Ovary (tissue), 9 donors: ENCODE data around the gene POLE. TPM values are rescaled to one million over a fixed set of nuclear protein-coding genes. Genes with fewer than 3 reads are reported as not detected.

ENCODE experiments used
- DNase-seq, 5 donors: peaks; one replicate each; pipeline ENCODE4 v3.0.0-alpha.2; 2019 to 2020
- H3K27ac ChIP-seq, 2 donors: fragments of 200-600 bp; one replicate each; pipeline versions ENCODE4 v1.5.1 to v1.8.0; 2019 to 2022
- H3K27me3 ChIP-seq: fragments of 200-600 bp; one replicate; pipeline ENCODE4 v1.8.0; 2022
- H3K36me3 ChIP-seq: fragments of 200-600 bp; sonication (generic); one replicate; pipeline ENCODE4 v1.5.1; 2019
- H3K4me1 ChIP-seq: one replicate; pipeline ENCODE4 v1.8.1; 2013; ENCODE audit warnings: mild to moderate bottlenecking, moderate library complexity; ENCODE audit not compliant: insufficient read depth
- H3K4me3 ChIP-seq: fragments of 200-600 bp; sonication (generic); one replicate; pipeline ENCODE4 v1.5.1; 2017
- H3K9me3 ChIP-seq, 2 donors: fragments of 200-600 bp in 1 of 2; sonication (generic) in 1 of 2; one replicate each; pipeline versions ENCODE4 v1.5.1 to v1.8.1; 2013 to 2019; ENCODE audit warnings: mild to moderate bottlenecking in 1 of 2, moderate library complexity in 1 of 2
- EP300 ChIP-seq: sonication (generic); formaldehyde crosslinking; IDR thresholded peaks from one replicate; pipeline ENCODE4 v1.6.1; 2017; ENCODE audit warnings: antibody characterized with exemption
- POLR2A ChIP-seq: fragments of 450-650 bp; IDR thresholded peaks from one replicate; pipeline ENCODE4 v1.6.1; 2017; ENCODE audit warnings: antibody characterized with exemption, mild to moderate bottlenecking, moderate library complexity
- WGBS, 3 donors: extraction: QIAGEN DNeasy Blood & Tissue Kit in 1 of 3; methylation state at CpG; one replicate each; pipeline versions ENCODE4 v1.1.5 to v1.1.7; 2013 to 2017; 5-methylcytosine and 5-hydroxymethylcytosine counted together
- intact Hi-C, 4 donors: fragments of 100-400 bp; cut with DNase I; formaldehyde crosslinking; loops; one replicate each; pipeline versions ENCODE4 v1.11.0 to v1.15.1; 2022 to 2023
- polyA plus RNA-seq, 2 donors: library from polyadenylated mRNA; stranded (reverse); fragments of 200-250 nt in 1 of 2; fragments of 350-450 nt in 1 of 2; fragmentation: Illumina TruSeq in 1 of 2; extraction: RNeasy Lipid Tissue Mini Kit (QIAGEN cat#74804) in 1 of 2; gene quantifications; one replicate each; pipeline ENCODE4 v1.2.3, GENCODE V29; 2013 to 2014
- total RNA-seq, 7 donors: library from RNA; depleted of rRNA in 2 of 7; stranded (reverse); fragments of >200 nt in 2 of 7; fragmentation: NEBNext Ultra II Directional in 3 of 7; extraction: Animal tissue kit (Norgen Biotek cat#: 25700) in 3 of 7; gene quantifications; one replicate each; pipeline versions ENCODE4 v1.1.0 to v1.2.4, GENCODE V29; 2016 to 2023
- TF ChIP-seq, protein P1 (sequence below), 3 donors: fragments of 450-650 bp in 2 of 3; fragments of 200-600 bp in 1 of 3; IDR thresholded peaks; one replicate each; pipeline versions ENCODE4 v1.5.1 to v1.8.0; 2016 to 2022; ENCODE audit warnings: antibody characterized with exemption in 3 of 3, mild to moderate bottlenecking in 1 of 3
- donor health status: DM: no; HTN: no; CAD: no; lungs with moderate emphysema.
- donor health status: DM: no; HTN: no; CAD: no.
- donor health status: Bipolar disorder and iron deficiency.
- donor health status: DM: yes; HTN: yes; CAD: no.
- donor health status: DM: no; HTN: no; CAD: no.
- donor health status: DM: yes; HTN: yes; CAD: no.

POLE gene
- total and polyA plus RNA-seq, 9 donors = 12.5 to 34.7 (median 24.0) TPM

GRCh38 chr12:132728502-132728901, 41.4 kb upstream of the POLE start:
- DNase-seq = no peak
- TF ChIP-seq POLR2A (no peak), EP300 (no peak)
- TF ChIP-seq, protein P1, sequence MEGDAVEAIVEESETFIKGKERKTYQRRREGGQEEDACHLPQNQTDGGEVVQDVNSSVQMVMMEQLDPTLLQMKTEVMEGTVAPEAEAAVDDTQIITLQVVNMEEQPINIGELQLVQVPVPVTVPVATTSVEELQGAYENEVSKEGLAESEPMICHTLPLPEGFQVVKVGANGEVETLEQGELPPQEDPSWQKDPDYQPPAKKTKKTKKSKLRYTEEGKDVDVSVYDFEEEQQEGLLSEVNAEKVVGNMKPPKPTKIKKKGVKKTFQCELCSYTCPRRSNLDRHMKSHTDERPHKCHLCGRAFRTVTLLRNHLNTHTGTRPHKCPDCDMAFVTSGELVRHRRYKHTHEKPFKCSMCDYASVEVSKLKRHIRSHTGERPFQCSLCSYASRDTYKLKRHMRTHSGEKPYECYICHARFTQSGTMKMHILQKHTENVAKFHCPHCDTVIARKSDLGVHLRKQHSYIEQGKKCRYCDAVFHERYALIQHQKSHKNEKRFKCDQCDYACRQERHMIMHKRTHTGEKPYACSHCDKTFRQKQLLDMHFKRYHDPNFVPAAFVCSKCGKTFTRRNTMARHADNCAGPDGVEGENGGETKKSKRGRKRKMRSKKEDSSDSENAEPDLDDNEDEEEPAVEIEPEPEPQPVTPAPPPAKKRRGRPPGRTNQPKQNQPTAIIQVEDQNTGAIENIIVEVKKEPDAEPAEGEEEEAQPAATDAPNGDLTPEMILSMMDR (IDR thresholded peaks at IDR 0.05) = no peak
- no peak overlapping the region for H3K27ac ChIP-seq
- no peak overlapping the region for H3K4me3 ChIP-seq
- H3K4me1 ChIP-seq = peaks cover 2% of the 10 kb centered on the region
- H3K36me3 ChIP-seq = no peaks in the 10 kb centered on the region
- intact Hi-C loops = no loop called here
- WGBS, 3 donors = 89 to 92% (median 89%) methylated on average over 7 of the region's 7 CpGs
- H3K9me3 ChIP-seq = no peaks in the 10 kb centered on the region
- no peaks in the 10 kb centered on the region for H3K27me3 ChIP-seq

- intact Hi-C loops = no loop called here
- H3K36me3 ChIP-seq = no peaks in the 10 kb centered on the region
- WGBS, 3 donors = 91 to 94% (median 92%) methylated on average over 37 of the region's 37 CpGs
- no peak for DNase-seq
- no peak overlapping the region for H3K27ac ChIP-seq
- no peaks in the 10 kb centered on the region for H3K9me3 ChIP-seq
- no peak overlapping the region for H3K4me3 ChIP-seq
- TF ChIP-seq EP300 = no peak
- H3K4me1 ChIP-seq = peaks cover 2% of the 10 kb centered on the region
- H3K27me3 ChIP-seq = no peaks in the 10 kb centered on the region
These were observed 40.1 kb upstream of the POLE start for GRCh38 chr12:132727091-132727794.

- Histone ChIP-seq H3K27ac (no peak overlapping the region), H3K4me1 (peaks cover 2% of the 10 kb centered on the region), H3K36me3 (no peaks in the 10 kb centered on the region), H3K4me3 (no peak overlapping the region), H3K27me3 (no peaks in the 10 kb centered on the region), H3K9me3 (no peaks in the 10 kb centered on the region)
- no peak for TF ChIP-seq EP300
- TF ChIP-seq POLR2A = no peak
- TF ChIP-seq, protein P1 (IDR thresholded peaks at IDR 0.05) = no peak
- no peak for DNase-seq
- intact Hi-C loops = no loop called here
- 92% methylated on average over 12 of the region's 12 CpGs for WGBS, 3 donors
These were observed 39.2 kb upstream of the POLE start for GRCh38 chr12:132726386-132726785.

GRCh38 chr12:132724506-132725241, 37.5 kb upstream of the POLE start:
- 73 to 87% (median 86%) methylated on average over 30 of the region's 30 CpGs for WGBS, 3 donors
- TF ChIP-seq POLR2A = no peak
- TF ChIP-seq, protein P1 (IDR thresholded peaks at IDR 0.05) = no peak
- TF ChIP-seq EP300 = no peak
- Histone ChIP-seq H3K27ac (no peak overlapping the region), H3K4me3 (no peak overlapping the region), H3K4me1 (no peaks in the 10 kb centered on the region), H3K36me3 (no peaks in the 10 kb centered on the region), H3K9me3 (no peaks in the 10 kb centered on the region), H3K27me3 (no peaks in the 10 kb centered on the region)
- no peak for DNase-seq
- intact Hi-C loops = no loop called here

GRCh38 chr12:132723764-132724140, 36.6 kb upstream of the POLE start:
- no peak for DNase-seq
- WGBS, 3 donors = 82 to 93% (median 83%) methylated on average over 2 of the region's 2 CpGs
- no peaks in the 10 kb centered on the region for H3K4me1 ChIP-seq
- no peaks in the 10 kb centered on the region for H3K36me3 ChIP-seq
- H3K9me3 ChIP-seq = no peaks in the 10 kb centered on the region
- H3K27me3 ChIP-seq = no peaks in the 10 kb centered on the region
- no peak overlapping the region for H3K27ac ChIP-seq
- intact Hi-C loops = no loop called here
- TF ChIP-seq POLR2A (no peak), EP300 (no peak)
- TF ChIP-seq, protein P1 (IDR thresholded peaks at IDR 0.05) = no peak
- H3K4me3 ChIP-seq = no peak overlapping the region
